Retina (tissue), 1 donor: Measurements from ENCODE around the gene HLA-DRB5.
"Not testable (repeated sequence)": the region's sequence is repeated elsewhere in the genome, so short reads cannot be mapped to it uniquely, and the experiment has no call there.

Source experiments
- DNase-seq: peaks from one replicate; pipeline ENCODE4 v3.0.0-alpha.2; 2016

HLA-DRB5 gene

DNA sequence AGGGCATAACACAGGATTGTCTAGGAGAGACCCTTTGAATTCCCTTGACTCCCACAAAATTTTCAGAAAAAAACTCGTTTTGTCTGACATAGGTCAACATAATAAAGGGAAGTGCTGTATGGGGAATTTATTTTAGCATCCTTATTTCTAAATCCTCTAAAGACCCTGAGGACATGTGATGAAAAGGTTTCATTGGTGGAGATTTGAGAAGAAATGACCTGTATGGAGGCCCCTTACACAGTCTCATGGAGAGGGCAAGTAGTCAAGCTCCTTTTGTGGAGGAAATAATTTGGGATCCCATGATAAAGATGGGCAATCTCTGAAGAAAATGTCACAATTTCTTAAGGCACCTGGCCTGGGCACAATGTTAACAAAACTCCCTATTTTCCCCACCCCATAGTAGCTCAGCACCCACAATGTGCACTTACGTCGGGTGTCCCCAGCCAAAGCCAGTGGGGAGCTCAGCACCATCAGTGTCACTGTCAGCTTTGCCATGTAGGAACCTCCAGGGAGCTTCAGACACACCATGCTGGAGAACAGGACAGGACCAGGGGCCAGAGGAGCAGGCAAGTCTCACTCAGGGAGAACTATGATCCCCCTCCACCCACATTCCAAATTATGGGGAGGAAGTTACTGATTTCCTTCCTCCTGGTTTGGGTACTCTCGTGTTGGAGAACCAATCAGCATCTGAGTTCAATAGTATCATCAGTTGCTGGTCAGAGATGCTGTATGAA is at the start of gene HLA-DRB5:
TSS of gene HLA-DRB5 (minus strand) at position 591 of the 734 bp plus-strand sequence. CDS start at position 528, 63 bp downstream.
- no peak for DNase-seq

GRCh38 chr6:32578962-32579361 is 48.9 kb upstream of the HLA-DRB5 start:
- no peak for DNase-seq

DNA sequence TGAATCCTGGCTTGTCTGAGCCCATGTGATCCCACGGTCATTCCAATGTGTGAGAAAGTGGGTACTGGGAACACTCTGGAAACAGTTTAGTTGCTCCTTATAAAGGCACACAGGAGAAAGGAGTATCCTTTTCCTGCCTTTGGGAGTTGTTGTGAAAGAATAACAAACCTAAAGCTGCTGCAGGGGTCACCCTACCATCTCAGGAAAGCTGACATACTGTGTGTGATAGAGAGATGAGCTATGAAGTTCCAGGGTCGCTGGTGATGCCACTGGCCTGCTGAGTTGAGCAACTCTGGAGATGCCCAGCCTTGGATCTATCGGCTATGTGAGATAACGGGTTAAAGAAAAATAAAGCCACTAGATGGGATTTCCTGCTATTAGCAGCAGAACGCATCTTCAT is 47.4 kb upstream of the HLA-DRB5 start:
- DNase-seq: not testable (repeated sequence)

DNA sequence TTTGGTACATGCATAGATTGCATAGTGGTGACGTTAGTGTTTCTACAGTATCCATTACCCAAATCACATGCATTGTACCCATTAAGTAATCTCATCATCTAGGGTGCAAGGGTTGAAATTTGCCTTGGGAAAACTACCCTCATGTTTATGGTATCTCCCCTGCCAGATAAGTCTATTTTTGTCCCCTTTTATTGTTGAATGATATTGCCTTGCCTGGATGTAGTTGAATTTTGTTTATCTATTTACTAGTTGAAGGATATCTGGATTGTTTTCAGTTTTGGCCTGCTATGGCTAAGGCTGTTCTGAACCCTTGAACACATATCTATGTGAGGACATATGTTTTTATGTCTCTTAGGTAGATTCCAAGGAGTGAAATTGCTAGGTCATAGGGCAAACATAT is 46.2 kb upstream of the HLA-DRB5 start:
- DNase-seq: no peak

GRCh38 chr6:32570363-32570905 is 40.3 kb upstream of the HLA-DRB5 start:
- no peak for DNase-seq

DNA sequence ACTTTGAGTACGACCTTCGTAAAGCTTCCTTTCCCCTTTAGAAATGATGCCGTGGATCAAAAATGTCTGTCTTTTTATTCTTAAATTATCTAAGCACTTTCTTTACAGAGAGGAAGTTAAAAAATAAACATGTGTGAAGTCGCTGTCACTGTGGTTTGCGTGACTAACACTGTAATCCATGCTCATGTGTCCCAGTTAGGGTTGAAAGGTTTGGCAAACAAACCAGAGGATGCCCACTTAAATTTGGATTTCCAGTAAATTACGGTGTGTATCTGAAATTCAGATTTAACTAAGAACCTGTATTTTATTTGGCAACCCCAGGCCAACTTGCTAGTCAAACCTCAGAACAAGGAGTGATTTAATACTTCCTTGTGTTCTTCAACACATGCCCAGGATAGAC is 38.5 kb upstream of the HLA-DRB5 start:
- no peak for DNase-seq

GRCh38 chr6:32566957-32567356 is 36.9 kb upstream of the HLA-DRB5 start:
- DNase-seq: no peak

- DNase-seq: no peak
Measured at GRCh38 chr6:32565511-32565910, 35.4 kb upstream of the HLA-DRB5 start.

- no peak for DNase-seq
Measured at GRCh38 chr6:32562940-32563339, 32.9 kb upstream of the HLA-DRB5 start.

- no peak for DNase-seq
Measured at GRCh38 chr6:32559747-32560146, 29.7 kb upstream of the HLA-DRB5 start.

DNA sequence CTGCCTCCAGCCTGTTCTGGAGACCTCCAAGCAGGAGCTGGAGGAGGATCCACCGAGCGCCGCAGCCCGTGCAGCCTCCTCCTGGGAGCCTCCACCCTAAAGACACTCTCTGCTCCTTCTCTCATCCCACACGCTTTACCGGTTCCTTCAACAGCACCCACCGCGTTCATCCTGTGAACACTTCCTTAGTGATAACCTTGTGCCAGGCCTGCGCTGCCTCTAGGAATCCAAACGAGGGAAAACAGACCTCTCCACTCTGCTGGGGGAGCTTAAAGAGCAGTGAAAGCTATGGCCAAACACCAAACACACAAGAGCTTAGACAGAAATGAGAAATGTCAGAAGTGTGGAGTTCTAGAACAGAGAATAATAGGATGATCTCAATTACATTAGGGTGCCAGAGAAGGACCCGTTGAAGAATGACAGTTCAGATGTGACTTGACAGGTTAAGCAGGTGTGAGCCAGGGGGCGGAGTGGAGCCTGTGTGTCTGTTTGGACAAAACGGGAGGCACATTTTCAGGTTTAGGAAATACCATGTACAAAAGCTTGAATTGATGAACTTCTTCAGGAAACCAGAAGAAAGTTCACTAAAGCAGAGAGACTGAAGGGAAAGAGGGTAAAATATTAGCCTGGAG is 28.5 kb upstream of the HLA-DRB5 start:
- no peak for DNase-seq

DNA sequence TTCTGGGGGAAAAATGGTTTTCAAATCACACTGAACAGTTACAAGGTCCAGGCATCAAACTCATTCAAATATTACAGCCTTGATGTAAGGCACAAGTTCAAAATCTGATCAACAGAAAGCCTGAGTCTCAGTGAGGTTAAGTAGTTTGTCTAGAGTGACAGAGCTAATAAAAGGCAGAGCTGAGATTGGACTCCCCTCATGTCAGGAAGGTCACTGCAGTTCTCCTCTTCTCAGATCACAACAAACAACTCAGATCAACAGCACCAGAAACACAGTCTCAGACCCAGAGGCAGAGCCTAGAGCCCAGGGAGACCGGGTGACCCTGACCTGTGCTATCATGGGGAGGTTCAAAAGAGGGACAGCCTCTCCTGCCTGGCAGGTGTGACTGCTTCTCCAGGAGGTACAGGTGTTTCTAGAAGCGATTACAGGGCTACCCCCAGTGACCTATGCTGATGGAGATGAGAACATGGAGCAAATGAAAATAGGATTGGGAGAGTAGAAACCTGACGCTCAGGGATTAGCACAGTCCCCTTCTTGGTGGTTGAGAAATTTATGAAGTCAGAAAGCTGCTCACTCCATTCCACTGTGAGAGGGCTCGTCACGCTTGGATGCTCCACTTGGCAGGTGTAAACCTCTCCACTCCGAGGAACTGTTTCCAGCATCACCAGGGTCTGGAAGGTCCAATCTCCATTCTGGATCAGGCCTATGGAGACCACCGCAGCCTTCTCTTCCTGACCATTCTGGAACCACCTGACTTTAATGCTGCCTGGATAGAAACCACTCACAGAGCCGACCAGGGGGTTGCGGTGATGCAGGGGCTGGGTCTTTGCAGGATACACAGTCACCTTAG is 24.3 kb upstream of the HLA-DRB5 start:
- DNase-seq: no peak

- DNase-seq: no peak
Measured at GRCh38 chr6:32553037-32553742, 23.1 kb upstream of the HLA-DRB5 start.

DNA sequence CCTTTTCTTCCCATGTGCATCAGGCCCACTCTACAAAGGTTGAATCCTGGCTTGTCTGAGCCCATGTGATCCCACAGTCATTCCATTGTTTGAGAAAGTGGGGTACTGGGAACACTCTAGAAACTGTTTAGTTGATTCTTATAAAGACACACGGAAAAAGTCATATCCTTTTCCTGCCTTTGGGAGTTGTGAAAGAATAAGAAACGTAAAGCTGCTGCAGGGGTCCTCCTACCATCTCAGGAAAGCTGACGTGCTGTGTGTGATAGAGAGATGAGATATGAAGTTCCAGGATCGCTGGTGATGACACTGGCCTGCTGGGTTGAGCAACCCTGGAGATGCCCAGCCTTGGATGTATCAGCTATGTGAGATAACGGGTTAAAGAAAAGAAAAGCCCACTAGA is 21.3 kb upstream of the HLA-DRB5 start:
- DNase-seq: no peak

DNA sequence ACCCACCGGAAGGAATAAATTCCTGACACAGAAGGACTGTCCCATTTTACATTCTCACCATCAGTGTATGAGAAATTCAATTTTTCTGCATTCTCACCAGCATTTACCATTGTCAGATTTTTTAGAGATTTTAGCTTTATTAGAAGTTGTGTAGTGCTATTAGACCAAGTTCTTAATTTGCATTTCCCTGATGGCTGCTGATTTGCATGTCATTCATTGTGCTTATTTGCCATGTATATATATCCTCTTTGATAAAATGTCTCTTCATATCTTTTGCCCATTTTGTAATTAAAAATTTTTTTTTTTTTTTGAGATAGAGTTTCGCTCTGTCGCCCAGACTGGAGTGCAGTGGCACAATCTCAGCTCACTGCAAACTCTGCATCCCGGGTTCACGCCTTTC is 9.8 kb upstream of the HLA-DRB5 start:
- DNase-seq: no peak

DNA sequence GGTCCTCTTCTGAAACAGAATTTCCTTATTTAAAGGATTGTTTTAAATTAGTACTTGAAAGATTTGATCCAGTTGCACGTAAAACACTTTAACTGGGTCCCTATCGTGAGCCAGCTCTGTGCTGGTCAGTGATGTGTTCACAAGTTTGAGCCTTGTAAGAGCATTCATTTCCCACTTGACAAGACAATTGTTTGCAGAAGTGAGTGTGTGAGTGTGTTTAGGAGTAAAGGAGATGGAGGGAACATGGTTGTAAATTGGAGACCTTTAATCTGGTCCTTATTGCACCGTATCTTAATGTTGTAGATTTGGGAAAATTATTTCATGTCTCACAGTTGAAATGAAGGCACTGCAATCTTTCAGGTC is 325 bp upstream of the HLA-DRB5 start:
- DNase-seq: not testable (repeated sequence)

- DNase-seq: no peak
Measured at GRCh38 chr6:32522302-32523047, 7.6 kb downstream of the HLA-DRB5 start.

DNA sequence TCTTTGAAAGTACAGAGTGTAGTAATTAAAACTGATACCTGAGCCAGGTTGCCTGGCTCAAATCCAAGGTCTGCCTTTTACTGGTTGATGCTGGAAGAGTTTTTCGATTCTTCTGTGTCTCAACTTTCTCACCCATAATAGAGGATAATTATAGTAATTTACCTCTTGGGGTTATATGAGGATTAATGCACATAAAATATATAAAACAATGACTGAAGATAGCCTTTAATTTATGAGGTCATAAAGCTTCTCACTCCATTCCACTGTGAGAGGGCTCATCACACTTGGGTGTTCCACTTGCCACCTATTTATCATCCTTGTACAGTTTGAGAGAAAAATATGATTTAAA is 10.2 kb downstream of the HLA-DRB5 start:
- DNase-seq: no peak

DNA sequence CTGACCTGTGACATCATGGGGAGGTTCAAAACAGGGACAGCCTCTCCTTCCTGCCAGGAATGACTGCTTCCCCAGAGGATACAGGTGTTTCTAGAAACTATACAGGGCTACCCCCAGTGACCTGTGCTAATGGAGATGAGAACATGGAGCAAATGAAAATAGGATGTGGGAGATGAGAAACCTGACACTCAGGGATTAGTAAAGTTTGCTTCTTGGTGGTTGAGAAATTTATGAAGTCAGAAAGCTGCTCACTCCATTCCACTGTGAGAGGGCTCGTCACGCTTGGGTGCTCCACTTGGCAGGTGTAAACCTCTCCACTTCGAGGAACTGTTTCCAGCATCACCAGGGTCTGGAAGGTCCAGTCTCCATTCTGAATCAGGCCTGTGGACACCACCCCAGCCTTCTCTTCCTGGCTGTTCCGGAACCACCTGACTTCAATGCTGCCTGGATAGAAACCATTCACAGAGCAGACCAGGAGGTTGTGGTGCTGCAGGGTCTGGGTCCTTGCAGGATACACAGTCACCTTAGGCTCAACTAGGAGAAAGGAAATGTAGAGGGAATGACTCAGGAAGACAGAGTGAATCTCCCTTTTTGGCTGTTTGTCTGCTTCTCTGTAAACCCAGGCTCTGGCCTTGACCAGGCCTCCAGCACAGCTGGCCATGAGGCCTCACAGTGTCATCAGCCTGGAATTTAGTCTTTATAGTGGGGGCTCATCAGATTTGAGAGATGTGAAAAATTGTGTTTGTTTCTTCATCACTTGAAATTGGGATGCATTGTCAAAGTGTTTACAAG is 10.8 kb downstream of the HLA-DRB5 start:
- no peak for DNase-seq

DNA sequence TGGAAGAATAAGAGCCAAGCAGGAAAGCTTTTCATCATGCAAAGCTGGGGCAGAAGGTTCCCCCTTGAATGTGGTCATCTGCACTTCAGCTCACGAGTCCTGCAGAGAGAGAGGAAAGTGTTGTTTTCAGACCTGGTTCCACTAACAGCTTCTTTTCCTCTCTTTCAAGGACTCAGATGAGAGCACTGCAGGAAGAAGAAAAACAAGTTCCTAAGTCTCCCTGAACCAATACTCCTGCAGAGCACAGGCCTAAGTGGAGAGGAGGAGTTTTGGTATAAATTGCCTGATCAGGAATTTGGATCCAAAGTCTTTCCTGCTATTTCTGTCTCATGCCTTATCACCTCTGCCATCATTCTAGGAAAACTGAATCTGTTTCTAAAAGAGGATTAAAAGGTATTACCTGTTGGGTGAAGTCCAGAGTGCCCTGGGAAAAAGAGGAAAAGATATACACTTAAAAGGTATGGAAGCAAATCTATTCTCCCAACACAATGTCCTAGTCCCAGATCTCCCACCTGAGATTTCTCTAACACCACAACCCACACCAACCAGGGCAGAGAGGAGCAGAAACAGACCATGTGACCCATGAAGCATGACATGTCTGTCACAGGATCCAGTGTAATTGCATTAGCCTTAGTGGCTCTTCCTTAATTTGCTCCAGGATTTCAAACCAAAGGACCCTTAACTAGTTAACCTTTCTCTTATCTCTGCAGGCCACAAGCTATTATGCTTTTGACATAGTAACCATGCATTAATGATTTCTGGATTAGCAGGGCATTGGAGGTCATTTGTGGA is 12.2 kb downstream of the HLA-DRB5 start:
- DNase-seq: no peak

DNA sequence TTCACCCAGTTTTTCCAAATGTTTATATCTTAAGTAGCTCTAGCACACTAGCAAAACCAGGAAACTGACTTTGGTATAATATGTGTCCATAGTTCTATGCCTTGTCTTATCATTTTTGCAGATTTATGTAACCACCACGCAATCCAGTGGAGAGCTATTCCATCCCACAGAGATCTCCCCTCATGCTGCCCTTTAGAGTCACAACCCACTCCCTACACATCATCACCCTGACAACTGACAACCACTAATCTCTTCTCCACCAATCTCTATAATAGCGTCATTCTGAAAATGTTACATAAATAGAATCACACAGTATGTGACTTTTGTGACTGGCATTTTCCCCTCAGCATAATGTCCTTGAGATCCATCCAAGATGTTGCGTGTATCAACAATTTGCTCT is 29.1 kb downstream of the HLA-DRB5 start:
- no peak for DNase-seq
